Measurements from ENCODE around the gene CDK2AP2. TPM values are rescaled to one million over a fixed set of nuclear protein-coding genes. Genes with fewer than 3 reads are reported as not detected.

Gene CDK2AP2
- total and polyA plus RNA-seq, 2 of the 8 experiments (the other 6 are each of a cell fraction or from before 2014, with no cell fraction given), result 49.6 to 65.1 TPM

- no peak overlapping the region for H2BK12ac ChIP-seq (ENCODE audit: low read depth, low read length)
- 77% methylated on average over 7 of the region's 8 CpGs; no CpG with 5 or more reads in 1 of the 2 experiments for WGBS, 2 experiments (ENCODE audit: extremely low coverage in 1 of 2, insufficient coverage in 1 of 2, insufficient read length in 1 of 2, insufficient replicate concordance in 2 of 2, low coverage in 1 of 2, low lambda C conversion rate in 2 of 2, missing lambda C conversion rate in 1 of 2)
- TF ChIP-seq, protein P1, sequence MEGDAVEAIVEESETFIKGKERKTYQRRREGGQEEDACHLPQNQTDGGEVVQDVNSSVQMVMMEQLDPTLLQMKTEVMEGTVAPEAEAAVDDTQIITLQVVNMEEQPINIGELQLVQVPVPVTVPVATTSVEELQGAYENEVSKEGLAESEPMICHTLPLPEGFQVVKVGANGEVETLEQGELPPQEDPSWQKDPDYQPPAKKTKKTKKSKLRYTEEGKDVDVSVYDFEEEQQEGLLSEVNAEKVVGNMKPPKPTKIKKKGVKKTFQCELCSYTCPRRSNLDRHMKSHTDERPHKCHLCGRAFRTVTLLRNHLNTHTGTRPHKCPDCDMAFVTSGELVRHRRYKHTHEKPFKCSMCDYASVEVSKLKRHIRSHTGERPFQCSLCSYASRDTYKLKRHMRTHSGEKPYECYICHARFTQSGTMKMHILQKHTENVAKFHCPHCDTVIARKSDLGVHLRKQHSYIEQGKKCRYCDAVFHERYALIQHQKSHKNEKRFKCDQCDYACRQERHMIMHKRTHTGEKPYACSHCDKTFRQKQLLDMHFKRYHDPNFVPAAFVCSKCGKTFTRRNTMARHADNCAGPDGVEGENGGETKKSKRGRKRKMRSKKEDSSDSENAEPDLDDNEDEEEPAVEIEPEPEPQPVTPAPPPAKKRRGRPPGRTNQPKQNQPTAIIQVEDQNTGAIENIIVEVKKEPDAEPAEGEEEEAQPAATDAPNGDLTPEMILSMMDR (IDR thresholded peaks at IDR 0.05; ENCODE audit: control extremely low read depth in 1 of 3, insufficient read depth in 1 of 3, low read depth in 1 of 3, low read length in 3 of 3), result peak in 2 of 3 experiments; percentile 29 to 44; a peak in 2 of 4 replicates
- TF ChIP-seq USF2 (IDR thresholded peaks at IDR 0.05; ENCODE audit: low read length) (peak; percentile 66), TEAD4 (IDR thresholded peaks at IDR 0.05; ENCODE audit: low read depth, low read length) (no peak)
- no peak for DNase-seq (ENCODE audit: low read depth in 1 of 2, low spot score in 2 of 2)
- peaks cover 0 to 5% (median 0%) of the 10 kb centered on the region in 4 experiments; a peak in 2 of 7 replicates for H3K4me1 ChIP-seq (replicated peaks in 1 of 4; ENCODE audit: control insufficient read depth in 3 of 4, insufficient read depth in 4 of 4, low read length in 3 of 4)
- no peak overlapping the region for H2BK20ac ChIP-seq (ENCODE audit: low read length)
- no peak overlapping the region for H3K27ac ChIP-seq (ENCODE audit: low read depth, low read length)
- H3K4me3 ChIP-seq (ENCODE audit: extremely low read depth in 1 of 4, insufficient read depth in 2 of 4, low read depth in 3 of 4, low read length in 4 of 4), result no peak overlapping the region
- no peaks in the 10 kb centered on the region; a peak in 1 of 7 replicates for H3K27me3 ChIP-seq (replicated peaks in 1 of 4; ENCODE audit: control insufficient read depth in 3 of 4, extremely low read depth in 1 of 4, insufficient read depth in 3 of 4, low read length in 3 of 4)
- no peak overlapping the region for H4K91ac ChIP-seq (replicated peaks; ENCODE audit: insufficient read length, low read length)
- CTCF ChIA-PET (ENCODE audit: partially characterized antibody), result interaction anchor here (0.8 to 1.9 kb wide), 8 partner anchors 11 to 69 kb away, joined by 3 to 4 read pairs (median 4); no protein-coding TSS in a partner anchor
- no peaks in the 10 kb centered on the region for H3K79me2 ChIP-seq (ENCODE audit: control insufficient read depth in 1 of 2, insufficient read depth in 2 of 2, low read length in 2 of 2)
- POLR2A ChIA-PET (ENCODE audit: partially characterized antibody), result interaction anchor here (2.3 to 4.8 kb wide), 2 partner anchors 38 to 41 kb away, joined by 8 to 15 read pairs; partner anchors contain the start of gene GSTP1
- no peak overlapping the region for H4K5ac ChIP-seq (ENCODE audit: insufficient read length, low read depth, low read length)
- FAIRE-seq, result no peak
- H3K36me3 ChIP-seq (ENCODE audit: control insufficient read depth in 2 of 4, insufficient read depth in 4 of 4, low read length in 3 of 4), result no peaks in the 10 kb centered on the region
- no peak overlapping the region for H3K4ac ChIP-seq (replicated peaks; ENCODE audit: insufficient read length, low read depth, low read length)
- no peaks in the 10 kb centered on the region for H3K23me2 ChIP-seq (ENCODE audit: low read depth, low read length)
- no peak overlapping the region for H3K23ac ChIP-seq (ENCODE audit: insufficient read length)
- H2AFZ ChIP-seq (ENCODE audit: low read length), result 0 out of 2 replicates have a peak overlapping the region, but pooled peaks have one; percentile 7
- no peak overlapping the region; the same call in 1 of the 2 replicates for H4K8ac ChIP-seq (ENCODE audit: extremely low read depth, insufficient read depth, low read length)
- H3K4me2 ChIP-seq (ENCODE audit: insufficient read depth in 1 of 2, low read depth in 2 of 2, low read length in 2 of 2), result no peak overlapping the region
- H3K79me1 ChIP-seq (ENCODE audit: low read depth, low read length), result no peaks in the 10 kb centered on the region
- no peaks in the 10 kb centered on the region for H4K20me1 ChIP-seq (replicated peaks in 1 of 2; ENCODE audit: control insufficient read depth in 1 of 2, insufficient read depth in 2 of 2, low read length in 2 of 2)
- no peak overlapping the region for H3K14ac ChIP-seq (ENCODE audit: insufficient read length)
- H3K18ac ChIP-seq (ENCODE audit: extremely low read depth, low read length), result no peak overlapping the region
- H3K9me3 ChIP-seq (ENCODE audit: insufficient read depth in 2 of 2, low read depth in 1 of 2, low read length in 1 of 2), result 0 out of 4 replicates have a peak, but pooled peaks cover 0 to 4% of the 10 kb centered on the region in 2 experiments
- no peak overlapping the region for H2BK120ac ChIP-seq (replicated peaks; ENCODE audit: low read depth, low read length)
- no peak overlapping the region for H3K56ac ChIP-seq (replicated peaks; ENCODE audit: insufficient read length, low read depth, low read length)
- no peak overlapping the region for H2BK5ac ChIP-seq (ENCODE audit: low read depth, low read length)
- no peak overlapping the region for H2BK15ac ChIP-seq (ENCODE audit: low read length)
- no peak overlapping the region for H3K9ac ChIP-seq (replicated peaks in 1 of 4; ENCODE audit: extremely low read depth in 1 of 4, low read depth in 3 of 4, low read length in 3 of 4)
- no peak overlapping the region for H2AK5ac ChIP-seq (ENCODE audit: low read depth, low read length)
These were observed 37.3 kb upstream of the CDK2AP2 start for GRCh38 chr11:67545280-67545679.
